ENCODE results near the gene CHMP4A.

DNA sequence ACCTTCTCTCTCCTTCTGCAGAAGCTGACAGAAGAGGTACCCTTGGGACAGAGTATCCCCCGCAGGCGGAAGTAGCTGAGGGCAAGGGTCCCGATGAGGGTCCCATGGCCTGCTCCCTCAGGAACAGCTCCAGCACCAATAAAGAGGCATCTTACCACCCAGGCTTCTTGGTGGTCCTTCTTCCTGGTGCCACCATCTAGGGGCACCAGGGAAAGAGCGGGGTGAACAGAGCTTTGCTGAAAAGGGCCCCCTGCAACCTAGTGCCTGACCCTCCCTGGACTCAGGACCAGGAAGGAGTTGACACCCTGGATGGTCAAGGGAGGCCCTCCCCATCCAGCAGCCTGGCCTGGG, 52.8 kb downstream of the CHMP4A start:
- no peak for TF ChIP-seq POLR2A (IDR thresholded peaks at IDR 0.05)
- TF ChIP-seq, protein P1, sequence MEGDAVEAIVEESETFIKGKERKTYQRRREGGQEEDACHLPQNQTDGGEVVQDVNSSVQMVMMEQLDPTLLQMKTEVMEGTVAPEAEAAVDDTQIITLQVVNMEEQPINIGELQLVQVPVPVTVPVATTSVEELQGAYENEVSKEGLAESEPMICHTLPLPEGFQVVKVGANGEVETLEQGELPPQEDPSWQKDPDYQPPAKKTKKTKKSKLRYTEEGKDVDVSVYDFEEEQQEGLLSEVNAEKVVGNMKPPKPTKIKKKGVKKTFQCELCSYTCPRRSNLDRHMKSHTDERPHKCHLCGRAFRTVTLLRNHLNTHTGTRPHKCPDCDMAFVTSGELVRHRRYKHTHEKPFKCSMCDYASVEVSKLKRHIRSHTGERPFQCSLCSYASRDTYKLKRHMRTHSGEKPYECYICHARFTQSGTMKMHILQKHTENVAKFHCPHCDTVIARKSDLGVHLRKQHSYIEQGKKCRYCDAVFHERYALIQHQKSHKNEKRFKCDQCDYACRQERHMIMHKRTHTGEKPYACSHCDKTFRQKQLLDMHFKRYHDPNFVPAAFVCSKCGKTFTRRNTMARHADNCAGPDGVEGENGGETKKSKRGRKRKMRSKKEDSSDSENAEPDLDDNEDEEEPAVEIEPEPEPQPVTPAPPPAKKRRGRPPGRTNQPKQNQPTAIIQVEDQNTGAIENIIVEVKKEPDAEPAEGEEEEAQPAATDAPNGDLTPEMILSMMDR (IDR thresholded peaks at IDR 0.05), result no peak

All from testis (tissue), 2 donors.